NCI-H748 treated with DMSO at 0.1 percent for 48 hours (cell line): ENCODE measurements around the gene AMN.
A peak's percentile ranks its signal among the peaks of the same experiment; 100 is the strongest.
"Not testable (repeated sequence)": the region's sequence is repeated elsewhere in the genome, so short reads cannot be mapped to it uniquely, and the experiment has no call there.

ENCODE experiments used
- DNase-seq: peaks from one replicate; lab custom pipeline; 2025; lab: John Stamatoyannopoulos, UW

Gene AMN

GRCh38 chr14:102911991-102912761 lies 10.3 kb upstream of the AMN start:
- no peak for DNase-seq

GRCh38 chr14:102913341-102914211 lies 8.9 kb upstream of the AMN start:
- DNase-seq: no peak

DNA sequence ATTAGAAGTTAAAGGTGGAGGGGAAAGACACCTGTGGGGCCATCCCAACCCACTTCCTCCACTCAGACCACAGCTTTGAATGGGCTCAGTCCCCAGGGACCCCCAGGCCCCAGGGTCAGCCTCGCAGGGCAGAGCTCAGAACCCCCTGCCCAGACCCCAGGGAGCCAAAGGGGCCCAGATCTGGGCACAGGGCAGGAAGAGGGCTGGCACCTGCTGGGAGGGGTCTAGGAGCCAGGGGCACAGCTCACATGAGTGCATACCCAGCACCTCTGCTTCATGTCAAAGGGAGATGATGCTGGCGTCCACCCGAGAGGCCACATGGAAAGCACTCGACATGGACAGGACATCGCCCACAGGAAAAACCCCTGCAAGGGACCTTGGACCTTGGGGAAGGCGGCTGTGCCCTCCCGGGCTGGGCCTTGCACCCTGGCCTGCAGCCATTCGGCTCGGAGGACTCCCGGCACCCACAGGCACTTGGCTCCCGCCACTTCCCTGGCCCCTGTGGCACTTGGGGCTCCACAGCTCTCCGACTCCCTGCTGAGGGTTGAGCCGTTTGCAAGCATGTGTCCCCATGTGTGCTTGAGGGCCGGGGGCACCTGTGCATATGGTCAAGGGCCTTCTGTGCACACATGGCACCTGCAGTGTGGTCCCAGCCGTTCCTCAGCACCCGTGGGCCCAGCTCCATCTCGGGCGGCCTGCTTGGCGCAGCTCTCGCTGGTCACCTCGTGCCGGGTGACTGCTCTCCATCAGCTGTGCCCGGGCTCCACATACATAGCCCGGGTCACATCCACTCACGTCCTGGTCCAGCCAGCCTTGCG lies 7.8 kb upstream of the AMN start:
- no peak for DNase-seq

- DNase-seq: no peak
Observed at GRCh38 chr14:102915292-102916110, 7.0 kb upstream of the AMN start.

DNA sequence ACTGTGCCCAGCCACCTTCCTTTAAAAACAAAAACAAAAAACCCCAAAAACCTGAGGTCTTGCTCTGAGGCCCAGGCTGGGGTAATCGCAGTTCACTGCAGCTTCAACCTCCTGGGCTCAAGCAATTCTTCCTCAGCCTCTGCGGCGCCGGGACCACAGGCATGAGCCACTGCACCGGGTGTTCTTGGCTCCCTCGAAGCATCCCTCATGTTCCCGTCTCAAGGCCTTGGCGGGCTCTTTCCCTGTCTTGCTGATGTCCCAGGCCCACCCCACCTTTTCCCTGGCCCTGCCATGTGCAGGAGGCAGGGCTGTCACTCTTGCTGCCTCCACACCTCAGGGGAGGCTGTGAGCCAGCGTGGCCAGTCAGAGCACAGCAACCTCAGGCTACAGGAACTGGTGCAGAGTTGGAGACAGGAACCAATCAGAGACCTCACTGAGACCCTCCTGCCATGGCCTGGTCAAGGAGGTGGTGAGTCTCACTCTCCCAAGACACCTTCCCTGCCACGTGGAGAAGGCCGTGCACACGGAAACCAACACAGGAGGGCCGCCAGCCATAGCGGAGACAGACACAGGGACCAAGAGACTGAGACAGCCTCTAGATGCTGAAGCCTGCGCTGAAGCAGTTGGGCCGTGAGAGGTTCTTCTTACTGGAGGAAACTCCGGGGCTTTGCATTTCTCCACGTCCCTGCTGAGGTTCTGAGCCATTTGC lies 6.0 kb upstream of the AMN start:
- DNase-seq: no peak

GRCh38 chr14:102917056-102917385 lies 5.4 kb upstream of the AMN start:
- DNase-seq: no peak

DNA sequence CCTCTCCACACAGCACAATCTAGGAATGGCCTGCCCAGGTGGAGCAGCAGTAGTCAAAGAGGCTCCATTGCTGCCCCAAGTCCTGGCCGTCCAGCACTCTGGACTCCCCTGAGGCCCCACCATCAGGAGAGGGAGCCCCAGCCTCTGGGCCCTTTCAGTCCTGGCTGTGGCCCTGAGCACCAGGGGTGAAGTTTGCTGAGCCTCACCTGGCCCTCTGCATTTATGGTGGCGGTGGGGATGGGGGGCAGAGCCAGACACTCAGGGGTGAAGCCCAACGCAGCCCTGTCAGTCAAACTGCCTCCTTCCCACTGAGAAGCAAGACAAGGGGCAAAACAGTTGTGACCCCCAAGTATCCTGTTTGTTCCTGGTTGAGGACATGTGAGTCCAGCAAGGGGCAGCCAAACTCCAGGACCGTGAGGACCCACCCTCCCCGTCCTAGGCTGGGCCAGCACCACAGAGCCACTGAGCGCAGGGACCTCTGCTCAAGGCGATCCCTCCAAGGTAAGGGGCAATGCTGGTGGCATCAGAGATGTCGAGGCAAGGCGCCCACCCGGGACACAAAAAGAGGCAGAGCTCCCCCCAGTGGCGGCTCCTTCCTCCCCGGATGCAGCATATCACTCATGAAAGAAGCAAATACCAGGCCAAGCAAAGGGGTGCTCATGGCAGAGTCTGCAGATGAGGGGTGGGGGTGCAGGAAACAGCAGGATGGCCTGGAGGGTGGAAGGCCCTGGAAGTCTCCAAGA lies 4.8 kb upstream of the AMN start:
- peak; percentile 46 for DNase-seq

GRCh38 chr14:102918438-102918837 lies 4.0 kb upstream of the AMN start:
- no peak for DNase-seq

DNA sequence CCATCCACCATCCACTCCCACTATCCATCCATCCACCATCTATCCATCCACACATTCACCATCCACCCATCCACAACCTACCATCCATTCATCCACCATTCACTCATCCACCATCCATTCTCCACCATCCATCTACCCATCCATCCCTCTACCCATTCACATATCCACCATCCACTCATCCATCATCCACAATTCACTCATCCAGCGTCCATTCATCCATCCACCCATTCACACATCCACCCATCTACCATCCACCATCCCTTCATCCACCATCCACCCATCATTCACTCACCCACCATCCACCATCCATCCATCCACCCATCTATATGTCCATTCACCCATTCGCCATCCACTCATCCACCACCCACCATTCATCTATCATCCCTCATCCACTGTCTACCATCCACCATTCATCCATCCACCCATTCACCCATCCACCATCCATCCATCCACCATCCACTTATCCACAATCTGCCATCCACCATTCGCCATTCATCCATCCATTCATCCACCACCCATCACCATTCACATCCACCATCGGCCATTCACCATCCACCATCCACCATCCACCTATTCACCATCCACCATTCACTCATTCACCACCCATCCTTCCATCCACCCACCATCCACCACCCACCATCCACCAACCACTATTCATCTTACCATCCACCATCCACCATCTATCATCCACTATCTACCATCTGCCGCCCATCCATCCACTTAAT lies 2.0 kb upstream of the AMN start:
- no peak for DNase-seq

DNA sequence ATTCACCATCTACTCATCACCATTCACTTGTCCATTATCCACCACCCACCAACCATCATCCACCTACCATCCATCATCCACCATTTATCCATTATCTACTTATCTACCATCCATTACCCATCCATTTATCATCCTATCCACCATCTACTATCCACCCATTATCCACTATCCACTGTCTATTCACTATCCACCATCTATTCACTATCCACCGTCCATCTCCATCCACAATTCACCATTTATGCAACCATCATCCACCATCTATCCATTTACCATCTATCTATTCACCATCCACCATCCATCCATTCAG lies 1.5 kb upstream of the AMN start:
- DNase-seq: no peak

DNA sequence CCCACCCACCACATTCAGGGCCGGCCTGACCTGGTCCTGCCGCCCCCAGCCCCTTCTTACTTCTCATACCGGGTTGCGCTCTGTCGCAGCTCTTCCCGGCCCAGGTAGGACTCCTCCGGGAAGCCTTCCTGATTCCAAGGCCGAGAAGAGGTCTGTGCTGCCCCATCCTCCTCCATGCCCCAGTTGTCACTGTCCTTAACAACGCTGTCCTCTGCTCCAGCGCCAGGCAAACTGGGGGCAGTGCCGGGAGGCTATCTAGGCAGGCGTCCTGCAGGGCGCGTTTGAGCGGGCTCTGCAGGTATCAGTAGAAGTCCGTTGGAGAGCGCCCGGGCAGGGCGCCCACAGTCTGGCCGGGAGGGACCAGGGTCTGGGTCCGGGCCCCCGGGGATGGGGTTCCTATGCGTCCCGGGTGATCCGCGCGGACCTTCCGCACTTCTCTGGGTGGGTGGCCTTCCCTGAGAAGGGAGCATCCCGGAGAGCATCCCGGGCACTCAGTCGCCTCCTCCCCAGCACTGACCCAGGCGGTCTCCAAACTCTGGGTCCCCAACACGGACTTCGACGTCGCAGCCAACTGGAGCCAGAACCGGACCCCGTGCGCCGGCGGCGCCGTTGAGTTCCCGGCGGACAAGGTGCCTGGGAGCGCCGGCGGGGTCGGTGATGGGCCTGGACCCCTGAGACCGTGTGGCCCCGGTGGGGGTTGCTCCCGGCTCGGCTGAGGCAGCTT lies 900 bp downstream of the AMN start:
- no peak for DNase-seq

DNA sequence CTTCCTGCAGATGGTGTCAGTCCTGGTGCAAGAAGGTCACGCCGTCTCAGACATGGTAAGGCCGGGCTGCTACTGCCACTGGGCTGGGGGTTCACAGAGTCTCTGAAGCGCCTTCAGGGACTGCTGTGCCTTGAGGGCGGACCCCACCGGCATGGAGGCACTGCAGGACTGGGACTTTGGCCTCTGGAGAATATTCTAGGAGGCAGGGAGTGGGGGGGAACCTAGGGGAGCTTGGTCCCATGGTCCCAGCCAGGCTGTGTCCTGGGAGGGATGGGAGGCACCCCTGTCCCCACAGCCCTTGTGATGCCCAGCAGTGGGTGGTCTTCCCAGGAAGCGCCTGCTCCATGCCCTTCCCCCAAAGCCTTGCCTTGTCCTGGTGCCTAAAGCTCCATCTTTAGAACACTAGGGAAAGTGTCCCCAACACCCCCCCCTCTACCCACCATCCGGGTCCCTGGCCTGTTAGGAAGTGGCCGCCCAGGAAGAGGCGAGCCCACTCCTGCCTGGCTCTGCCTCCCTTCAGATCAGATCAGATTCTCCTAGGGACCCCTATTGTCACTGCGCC lies 1.5 kb downstream of the AMN start:
- DNase-seq: no peak

GRCh38 chr14:102924632-102925588 lies 2.4 kb downstream of the AMN start:
- DNase-seq: no peak

DNA sequence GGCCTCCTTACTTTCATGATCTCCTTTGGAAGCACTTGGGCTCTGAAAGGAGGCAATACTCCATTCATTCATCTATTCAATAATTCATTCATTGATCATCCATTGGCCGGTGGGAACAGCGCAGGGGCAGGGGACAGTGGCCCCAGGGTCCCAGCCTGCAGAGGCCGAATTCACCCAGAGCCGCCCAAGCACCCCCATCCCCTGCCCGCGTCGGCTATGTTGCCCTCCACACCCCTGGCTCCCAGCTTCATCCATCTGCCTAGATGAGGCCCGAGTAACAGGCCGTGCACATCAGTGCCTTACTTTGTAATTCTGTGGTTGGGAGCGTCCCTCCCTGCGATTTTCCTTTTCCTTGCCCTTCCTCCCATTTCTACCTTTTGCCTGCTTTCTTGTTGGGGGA lies 3.2 kb downstream of the AMN start:
- DNase-seq: no peak

- DNase-seq: no peak
Observed at GRCh38 chr14:102926104-102926503, 3.6 kb downstream of the AMN start.

DNA sequence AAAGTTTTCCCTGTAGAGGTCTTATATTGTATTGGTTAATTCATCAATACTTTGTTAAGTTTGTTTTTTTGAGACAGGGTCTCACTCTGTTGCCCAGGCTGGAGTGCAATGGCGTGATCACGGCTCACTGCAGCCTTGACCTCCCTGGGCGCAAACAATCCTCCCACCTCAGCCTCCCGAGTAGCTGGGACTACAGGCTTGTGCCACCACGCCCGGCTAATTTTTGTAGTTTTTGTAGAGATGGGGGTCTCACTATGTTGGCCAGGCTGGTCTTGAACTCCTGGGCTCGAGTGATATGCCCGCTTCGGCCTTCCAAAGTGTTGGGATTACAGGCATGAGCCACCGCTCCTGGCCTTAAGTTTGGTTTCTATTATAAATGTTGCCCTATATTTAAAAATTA lies 4.4 kb downstream of the AMN start:
- DNase-seq: not testable (repeated sequence)

- no peak for DNase-seq
Observed at GRCh38 chr14:102927346-102927877, 4.9 kb downstream of the AMN start.
